GM18858 (cell line): ENCODE results near the gene HMCN1.

Source experiments
- ATAC-seq: cut with Tn5 transposase; IDR thresholded peaks from one replicate; pipeline ENCODE4 v1.9.1; 2021; ENCODE audit not compliant: unreplicated experiment

HMCN1 gene

DNA sequence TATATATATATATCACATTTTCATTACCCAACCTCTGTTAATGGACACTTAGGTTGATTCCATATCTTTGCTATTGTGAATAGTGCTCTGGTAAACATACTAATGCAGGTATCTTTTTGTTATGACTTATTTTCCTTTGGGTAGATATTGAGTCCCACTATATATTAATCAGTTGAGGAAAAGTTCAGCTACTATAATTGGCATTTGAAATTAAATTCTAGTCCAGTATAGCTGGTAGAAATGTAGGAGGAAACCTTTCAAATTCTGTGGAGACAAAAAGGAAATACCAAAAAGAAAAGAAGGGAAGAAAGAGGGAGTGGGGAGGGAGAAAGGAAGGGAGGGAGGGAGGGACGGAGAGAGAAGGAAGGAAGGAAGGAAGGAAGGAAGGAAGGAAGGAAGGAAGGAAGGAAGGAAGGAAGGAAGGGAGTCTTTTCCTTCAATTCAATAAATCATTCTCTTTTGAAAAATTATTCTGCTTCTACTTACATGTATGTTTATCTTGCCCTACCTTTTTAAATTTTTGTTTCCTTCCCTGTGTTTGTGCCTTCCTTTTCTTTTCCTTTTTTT lies 329.0 kb downstream of the HMCN1 start:
- no peak for ATAC-seq

DNA sequence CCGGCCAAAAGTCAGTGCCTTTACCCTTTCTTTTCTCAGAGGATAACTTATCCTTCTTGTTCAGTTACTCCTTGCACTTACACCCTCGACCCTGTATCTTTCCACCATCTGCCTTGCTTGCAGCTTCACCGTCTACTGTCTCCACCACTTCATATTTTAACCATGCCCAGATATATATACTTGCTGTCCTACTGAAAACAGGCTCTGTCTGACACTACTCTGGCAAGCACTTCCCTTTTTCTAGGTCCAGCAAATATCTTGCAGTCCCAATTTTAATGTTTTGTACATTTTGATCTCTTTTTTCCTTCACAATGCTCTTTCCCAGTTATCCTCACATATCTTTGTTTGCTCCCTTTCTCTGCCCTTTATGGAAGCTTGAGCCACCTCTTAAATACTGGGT lies 332.2 kb downstream of the HMCN1 start:
- no peak for ATAC-seq

DNA sequence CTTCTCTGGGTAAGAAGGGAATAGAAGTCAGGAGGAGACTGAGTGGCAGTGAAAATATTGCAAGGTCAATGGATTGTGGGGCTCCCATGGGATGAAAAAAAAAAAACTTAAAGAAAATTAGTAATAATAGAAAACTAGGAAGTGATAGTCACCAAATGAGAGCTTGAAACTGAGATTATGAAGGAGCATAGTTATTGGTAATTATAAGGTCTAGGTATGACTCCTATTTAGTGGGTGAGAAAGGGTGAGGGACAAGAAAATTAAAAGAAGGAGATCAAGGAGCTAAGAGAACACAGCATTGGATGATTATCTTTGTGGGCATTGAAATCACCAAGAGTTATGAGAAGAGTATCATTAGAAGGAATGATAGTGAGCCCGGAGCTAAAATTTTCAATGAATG lies 339.5 kb downstream of the HMCN1 start:
- ATAC-seq = no peak

DNA sequence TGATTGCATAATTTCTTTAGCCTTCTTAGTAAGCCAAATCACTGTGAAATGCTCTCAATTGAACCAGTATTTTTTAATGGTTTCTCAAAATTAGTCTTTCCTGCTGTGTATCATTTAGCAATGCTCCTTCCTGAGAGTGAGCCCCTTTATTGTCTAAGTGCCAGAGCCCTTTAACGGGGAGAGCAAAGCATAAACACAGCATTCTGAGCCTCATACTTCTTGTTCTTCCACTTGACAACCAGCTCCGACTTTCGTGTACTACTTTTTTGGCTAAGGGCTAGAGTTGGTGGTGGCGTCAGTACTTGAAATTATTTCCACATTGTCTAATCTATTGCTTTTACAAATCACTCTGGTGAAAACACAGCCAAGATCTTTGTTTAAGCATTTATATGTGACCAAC lies 341.8 kb downstream of the HMCN1 start:
- no peak for ATAC-seq

DNA sequence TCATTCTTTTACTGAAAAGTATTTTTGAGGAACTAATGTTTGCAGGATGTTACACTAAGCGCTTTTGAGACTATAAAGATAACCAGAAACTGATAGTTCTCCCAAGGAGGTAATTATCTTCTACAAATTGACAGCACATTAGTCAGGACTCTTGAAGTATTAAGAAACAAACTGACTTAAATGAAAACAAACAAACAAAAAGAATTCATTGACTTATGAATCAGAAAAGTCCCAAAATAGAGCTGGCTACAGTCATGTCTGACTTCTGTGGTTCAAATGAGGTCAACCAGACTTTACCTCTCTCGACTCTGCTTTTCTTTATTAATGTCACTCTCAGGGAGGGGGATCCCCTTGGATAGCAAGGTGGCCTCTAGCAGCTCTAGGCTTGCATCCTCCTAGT lies 344.1 kb downstream of the HMCN1 start:
- peak; percentile 94 for ATAC-seq

DNA sequence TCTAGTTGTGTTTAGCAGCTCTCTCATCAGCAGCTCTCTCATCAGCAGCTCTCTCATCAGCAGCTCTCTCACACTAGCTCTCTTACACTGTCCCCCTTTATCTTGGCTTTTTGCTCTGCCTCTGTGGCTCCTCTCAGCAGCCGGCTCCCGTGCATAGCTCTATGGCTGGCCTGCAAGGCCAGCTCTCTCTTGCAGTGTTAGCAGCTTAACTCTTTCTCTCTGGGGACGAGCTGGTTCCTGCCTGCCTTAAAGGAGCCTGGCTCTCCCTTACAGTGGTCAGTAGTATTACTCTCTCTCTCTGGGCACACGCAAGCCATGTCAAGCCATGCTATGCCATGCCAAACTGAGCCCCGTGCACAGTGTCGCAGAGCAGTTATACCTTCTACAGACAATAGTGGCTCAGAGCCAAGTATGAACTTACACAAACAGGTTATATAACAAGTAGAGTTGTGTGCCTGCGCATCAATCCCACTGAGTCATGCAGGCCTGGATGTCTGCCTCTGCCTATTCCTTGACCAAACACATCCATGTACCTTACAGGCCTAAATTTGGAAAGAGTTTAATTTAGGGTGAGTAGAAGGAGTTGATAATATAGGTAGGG lies 345.0 kb downstream of the HMCN1 start:
- no peak for ATAC-seq

DNA sequence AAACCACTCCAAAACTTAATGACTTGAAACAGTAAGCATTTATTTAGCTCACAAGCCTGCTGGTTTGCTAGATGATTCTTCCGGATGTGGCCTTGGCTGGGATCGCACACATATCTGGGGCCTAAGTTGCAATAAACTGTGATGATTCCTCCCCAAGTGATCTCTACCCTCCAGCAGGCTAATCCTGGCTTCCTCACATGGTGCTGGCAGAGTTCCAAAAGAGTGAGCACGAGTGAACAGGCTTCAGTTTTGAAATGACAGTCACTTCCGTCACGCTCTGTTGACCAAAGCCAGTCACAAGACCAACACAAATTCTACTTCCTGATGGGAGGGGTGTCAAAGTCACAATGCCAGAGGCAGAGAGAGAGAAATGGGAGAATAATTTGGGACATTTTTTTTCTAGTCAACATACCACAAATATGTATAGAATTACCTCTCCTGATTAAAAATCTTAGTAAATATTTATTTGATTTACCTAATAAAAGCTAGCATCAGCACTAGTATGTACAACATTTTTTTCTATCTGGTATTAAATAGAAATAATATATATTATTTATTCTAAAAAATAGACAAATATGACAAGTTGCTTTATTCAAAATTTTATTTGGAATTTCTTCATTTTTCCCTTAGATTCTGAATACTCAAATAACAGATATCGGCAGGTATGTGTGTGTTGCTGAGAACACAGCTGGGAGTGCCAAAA lies 348.2 kb downstream of the HMCN1 start:
- ATAC-seq = peak; percentile 55

DNA sequence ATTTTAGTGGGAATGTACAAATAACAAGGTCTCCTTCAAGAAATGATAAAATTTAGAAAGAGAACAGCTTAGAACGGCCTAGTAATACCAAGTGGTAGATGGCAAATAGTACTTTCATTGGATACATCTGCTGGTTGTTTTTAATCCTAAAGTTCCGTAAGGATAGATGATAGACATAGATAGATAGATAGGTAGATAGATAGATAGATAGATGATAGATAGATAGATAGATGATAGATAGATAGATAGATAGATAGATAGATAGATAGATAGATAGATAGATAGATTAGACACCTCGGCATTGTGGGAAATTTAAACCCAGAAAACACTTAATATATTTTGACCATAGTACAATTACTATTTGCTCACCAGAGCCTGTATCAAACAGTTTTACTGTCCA lies 352.4 kb downstream of the HMCN1 start:
- no peak for ATAC-seq

DNA sequence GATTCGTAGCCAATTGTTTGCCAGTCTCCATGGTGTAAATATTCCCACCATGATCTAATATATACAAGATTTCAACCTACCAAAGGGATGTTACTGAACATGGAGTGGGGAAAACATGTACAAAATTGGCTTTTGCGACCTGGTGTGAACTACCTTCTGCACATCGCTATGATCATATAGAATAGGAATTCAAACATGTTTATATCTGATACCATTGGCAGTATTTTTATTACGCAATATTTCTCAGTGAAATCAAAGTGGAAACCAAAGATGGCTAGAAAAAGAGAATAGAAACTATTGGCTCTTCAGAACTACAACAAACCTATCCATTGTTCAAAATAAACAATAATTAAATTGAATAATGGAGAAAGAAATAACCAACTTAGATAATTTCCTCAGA lies 355.7 kb downstream of the HMCN1 start:
- no peak for ATAC-seq

DNA sequence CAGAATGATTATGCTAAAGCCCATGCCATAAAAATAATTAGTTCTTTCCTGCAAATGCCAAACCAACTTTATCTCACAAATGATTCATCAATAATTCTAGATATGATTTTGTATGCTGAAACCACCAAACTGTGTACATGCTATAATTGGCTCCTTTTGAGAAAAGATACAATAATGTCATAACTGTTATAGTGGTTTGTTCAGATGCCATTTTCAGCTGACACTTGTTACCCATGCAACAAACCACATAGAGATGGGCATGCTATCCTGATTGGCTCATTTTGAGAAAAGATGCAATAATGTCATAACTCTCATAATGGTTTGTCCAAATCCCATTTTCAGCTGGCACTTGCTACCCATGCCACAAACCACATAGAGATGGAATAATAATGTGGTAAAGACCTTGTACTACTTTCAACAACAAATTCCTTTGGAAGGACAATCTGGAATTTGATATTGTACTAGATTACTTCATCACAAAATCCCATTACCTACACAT lies 357.1 kb downstream of the HMCN1 start:
- no peak for ATAC-seq

DNA sequence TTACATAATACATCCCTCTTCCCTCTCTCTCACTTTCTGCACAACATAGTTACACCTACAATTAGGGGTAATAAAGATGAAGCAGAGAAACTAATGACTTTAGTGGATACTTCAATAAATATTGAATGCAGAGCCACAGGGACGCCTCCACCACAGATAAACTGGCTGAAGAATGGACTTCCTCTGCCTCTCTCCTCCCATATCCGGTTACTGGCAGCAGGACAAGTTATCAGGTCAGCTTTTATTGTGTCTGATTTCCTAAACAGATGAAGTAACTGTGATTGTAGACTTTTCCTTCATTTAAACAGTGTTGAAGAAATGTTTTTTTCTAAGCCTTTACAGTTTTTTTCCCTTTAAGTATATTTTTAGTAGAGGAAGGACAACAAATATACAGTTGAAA lies 359.2 kb downstream of the HMCN1 start:
- ATAC-seq = no peak

DNA sequence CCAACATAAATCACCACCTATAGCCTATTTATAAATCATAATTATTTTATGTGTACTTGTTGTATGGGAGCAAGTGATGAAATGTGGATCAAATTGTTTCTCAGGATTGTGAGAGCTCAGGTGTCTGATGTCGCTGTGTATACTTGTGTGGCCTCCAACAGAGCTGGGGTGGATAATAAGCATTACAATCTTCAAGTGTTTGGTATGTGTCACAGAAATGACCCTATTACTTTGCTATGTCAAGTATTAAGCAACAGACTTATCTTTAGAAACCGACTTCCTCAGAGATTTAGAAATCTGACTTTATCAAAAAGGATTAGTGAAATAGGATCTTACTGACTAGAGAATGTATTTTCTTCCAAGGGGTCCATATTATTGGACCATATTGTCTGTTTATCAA lies 360.0 kb downstream of the HMCN1 start:
- no peak for ATAC-seq

DNA sequence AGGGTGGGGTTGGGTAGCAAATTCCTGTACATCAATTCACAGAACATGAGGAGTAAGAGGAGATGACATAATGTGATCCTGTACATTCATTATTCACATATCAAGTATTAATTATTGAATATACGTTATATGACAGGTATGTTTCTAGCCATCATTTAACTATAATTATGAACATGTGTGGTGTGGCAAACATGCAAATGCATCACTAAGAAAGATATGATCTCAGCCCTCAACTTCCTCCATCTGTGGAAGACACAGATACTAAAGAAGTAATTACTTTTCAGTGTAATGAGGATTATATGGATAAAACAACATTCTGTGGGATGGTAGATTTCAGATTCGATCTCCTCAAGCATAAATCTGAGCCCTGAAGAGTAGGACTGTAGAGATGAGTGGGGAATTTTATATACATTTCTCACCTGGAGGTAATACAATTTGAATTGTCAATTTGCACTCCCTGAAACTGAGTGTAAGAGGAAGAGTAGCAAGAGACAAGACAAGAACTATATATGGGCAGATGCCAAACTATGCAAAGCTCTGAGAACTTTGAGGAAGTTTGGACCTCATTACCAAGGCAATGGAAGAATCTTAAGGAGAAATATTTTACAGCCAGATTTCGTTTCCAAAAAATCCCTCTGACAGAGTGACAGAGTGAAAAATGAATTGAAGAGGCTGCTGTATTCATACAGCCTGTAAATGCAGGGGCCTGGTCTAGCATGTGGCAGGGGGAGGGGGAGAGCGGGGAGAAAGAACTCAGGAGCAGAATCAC lies 365.3 kb downstream of the HMCN1 start:
- ATAC-seq = no peak

DNA sequence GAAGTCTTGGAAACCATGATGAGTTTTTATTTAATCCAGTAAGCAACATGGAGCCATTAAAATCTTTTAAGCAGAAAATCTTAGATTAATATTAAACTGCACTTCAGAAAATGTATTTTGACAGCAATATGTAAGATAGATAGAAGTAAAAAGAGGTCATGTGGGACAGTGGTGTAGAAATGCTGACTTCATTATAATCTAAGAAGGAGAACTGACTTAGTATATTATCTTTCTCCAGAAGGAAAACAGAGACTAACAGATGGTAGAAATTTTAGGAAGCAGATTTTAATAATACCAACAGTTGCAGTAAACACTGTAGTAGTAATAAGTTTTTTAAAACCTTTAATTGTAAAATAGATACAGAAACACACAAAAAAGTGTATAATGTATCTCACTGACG lies 367.9 kb downstream of the HMCN1 start:
- no peak for ATAC-seq

DNA sequence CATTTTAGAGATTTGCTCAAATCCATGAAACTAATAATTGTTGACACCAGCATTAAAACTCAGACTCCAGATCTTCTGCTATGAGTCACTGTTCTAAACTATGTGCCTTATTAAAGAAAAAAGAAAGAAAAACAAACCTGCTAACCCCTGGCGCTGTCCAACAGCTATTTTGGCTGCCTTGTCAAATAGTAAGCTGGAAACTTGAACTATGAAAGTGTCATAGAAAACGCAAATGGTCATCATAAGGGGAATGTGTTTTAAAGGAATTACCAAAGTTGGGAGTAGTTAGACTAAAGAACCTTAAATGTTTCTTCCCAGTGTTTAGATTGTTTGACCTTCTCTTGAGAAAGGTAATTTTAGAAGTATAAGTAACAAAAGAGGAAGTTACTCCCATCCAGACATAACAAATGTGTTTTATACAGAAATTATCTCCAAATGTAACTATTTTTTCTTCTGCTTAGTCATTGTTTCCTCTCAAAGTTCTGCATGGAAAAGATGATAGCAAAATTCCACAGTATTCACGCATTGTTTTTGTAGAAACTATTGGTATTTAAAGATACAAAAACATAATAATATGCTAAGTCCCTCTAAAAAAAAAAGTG lies 368.5 kb downstream of the HMCN1 start:
- no peak for ATAC-seq

DNA sequence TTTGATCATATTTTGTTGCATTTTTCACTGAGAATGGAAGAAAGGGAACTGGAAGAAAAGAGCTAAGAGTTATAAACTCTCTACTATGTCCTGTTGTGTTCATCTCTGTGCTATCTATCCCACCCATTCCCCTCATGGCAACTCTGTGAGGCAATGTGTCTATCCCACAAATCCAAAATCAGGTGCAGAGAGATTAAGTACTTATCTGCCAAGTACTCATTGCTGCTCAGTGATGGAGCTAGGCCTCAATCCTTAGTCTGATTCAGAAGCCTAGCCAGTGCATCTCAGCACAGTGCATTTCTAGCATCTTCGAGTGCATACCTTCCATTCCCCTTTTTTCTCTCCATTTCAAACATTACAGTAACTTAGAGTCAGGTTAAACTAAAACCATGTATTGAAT lies 370.3 kb downstream of the HMCN1 start:
- ATAC-seq = no peak

DNA sequence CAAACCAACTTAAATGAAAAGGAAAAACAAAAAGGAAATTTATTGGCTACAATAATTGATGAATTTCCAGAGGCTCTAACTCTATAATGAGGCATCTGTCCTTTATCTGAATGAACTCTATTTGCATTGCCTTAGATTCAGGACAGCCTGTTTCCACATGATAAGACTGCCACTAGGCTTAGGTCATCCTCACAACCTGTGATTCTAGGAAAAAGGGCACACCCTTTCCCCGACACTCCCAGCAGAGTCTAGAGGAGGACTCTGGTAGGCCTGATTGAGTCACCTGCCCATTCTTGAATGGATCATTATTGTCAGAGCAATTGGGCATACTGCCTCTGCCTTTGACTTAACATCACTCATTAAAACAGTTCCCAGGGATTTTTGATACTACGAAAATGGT lies 378.1 kb downstream of the HMCN1 start:
- ATAC-seq = no peak

DNA sequence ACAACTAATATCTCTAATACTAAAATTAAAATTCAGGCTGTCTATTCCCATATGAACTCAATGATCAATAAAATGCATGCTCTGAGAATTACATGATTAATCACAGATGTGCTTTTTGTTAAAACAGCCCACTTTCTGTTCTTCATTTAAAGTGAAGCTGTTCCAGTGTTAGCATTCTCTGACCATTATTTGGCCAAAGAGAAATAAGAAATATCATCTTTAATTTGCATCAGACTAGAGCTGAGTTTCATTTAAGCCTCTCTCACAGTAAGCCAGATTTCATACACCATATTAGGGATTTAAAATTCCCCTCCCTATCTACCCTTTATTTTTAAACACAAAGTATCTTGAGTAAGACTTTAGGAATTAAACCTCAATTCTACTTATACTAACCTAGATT lies 379.3 kb downstream of the HMCN1 start:
- no peak for ATAC-seq

DNA sequence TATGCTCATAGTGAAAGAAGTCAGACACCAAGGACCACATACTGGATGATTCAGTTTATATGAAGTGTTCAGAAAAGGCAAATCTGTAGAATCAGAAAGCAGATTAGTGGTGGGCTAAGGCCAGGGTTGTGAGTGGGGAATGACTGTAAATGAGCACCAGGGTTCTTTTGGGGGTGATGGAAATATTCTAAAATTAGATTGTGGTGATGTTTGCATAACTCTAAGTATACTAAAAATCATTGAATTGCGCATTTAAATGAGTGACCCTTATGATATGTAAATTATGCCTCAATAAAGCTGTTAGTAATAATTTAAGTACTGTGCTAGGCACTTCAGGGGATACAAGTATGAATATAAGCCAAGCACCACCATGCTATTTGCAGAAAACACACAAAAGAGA lies 384.5 kb downstream of the HMCN1 start:
- no peak for ATAC-seq

DNA sequence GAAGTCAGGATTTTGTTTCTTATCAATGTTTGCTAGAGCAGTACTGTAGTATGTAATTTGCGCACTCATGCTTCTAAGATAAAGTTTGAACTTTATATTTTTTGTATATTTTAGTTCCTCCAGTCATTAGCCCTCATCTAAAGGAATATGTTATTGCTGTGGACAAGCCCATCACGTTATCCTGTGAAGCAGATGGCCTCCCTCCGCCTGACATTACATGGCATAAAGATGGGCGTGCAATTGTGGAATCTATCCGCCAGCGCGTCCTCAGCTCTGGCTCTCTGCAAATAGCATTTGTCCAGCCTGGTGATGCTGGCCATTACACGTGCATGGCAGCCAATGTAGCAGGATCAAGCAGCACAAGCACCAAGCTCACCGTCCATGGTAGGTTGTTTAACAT lies 388.6 kb downstream of the HMCN1 start:
- ATAC-seq = no peak

DNA sequence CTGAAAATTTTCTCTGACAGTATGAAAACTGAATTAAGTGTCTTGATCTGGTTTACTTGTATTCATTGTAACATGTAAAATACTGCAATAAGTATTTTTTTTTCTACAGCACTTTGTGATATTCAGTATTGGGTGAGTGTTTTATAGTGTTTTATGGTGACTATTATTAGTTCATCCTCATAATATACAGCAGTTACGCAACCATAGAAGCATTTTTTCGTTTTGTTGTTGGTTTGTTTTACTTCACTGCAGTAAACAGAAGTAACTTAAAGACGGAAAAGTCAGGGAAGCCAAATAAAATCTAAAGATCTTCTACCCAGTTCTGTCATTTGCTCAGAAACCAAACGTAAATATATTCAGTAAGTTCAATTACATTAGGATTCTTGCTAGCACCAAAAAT lies 390.8 kb downstream of the HMCN1 start:
- no peak for ATAC-seq
